Tibial nerve (tissue), 3 donors: Measurements from ENCODE around the gene LRRC74B.

Experiments used
- CTCF ChIP-seq, 5 experiments: fragments of 200-600 bp in 3 of 5; fragments of 450-650 bp in 2 of 5; sonication (generic) in 3 of 5; IDR thresholded peaks; one replicate each; pipeline ENCODE4 v1.5.1; 2016 to 2019; ENCODE audit warnings: antibody characterized with exemption in 5 of 5, mild to moderate bottlenecking in 3 of 5, moderate library complexity in 2 of 5
- POLR2A ChIP-seq, 2 donors: fragments of 450-650 bp; IDR thresholded peaks; one replicate each; pipeline ENCODE4 v1.6.1; 2017; ENCODE audit warnings: antibody characterized with exemption in 2 of 2, mild to moderate bottlenecking in 2 of 2, moderate library complexity in 2 of 2

GRCh38 chr22:21045585-21046294, at the start of gene LRRC74B:
- TF ChIP-seq POLR2A (IDR thresholded peaks at IDR 0.05), result no peak
- no peak for TF ChIP-seq CTCF (IDR thresholded peaks at IDR 0.05)
